GM19025 (cell line): ENCODE data around the gene TSPEAR.

Source experiments
- ATAC-seq: cut with Tn5 transposase; IDR thresholded peaks from one replicate; pipeline ENCODE4 v1.9.1; 2021; ENCODE audit warnings: mild to moderate bottlenecking, low read depth, moderate library complexity; ENCODE audit not compliant: unreplicated experiment

Gene TSPEAR

DNA sequence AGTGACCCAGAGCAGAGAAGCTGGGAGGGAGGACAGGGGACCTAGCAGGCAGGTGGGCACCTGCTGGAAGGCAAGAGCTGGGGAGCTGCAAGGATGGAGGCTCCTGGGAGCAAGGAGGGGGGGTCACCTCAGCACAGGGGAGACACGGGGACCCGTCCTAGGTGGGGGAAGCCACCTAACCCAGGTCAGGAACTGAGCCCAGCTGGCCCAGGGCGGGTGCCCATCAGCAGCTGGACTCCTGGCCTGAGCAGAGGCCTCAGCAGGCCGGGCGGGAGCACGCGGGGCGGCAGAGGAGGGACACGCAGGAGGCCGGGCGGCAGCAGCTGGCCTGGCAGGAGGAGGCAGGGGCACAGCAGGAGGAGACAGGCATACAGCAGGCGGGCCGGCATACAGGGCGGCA, 172.3 kb downstream of the TSPEAR start:
- no peak for ATAC-seq

DNA sequence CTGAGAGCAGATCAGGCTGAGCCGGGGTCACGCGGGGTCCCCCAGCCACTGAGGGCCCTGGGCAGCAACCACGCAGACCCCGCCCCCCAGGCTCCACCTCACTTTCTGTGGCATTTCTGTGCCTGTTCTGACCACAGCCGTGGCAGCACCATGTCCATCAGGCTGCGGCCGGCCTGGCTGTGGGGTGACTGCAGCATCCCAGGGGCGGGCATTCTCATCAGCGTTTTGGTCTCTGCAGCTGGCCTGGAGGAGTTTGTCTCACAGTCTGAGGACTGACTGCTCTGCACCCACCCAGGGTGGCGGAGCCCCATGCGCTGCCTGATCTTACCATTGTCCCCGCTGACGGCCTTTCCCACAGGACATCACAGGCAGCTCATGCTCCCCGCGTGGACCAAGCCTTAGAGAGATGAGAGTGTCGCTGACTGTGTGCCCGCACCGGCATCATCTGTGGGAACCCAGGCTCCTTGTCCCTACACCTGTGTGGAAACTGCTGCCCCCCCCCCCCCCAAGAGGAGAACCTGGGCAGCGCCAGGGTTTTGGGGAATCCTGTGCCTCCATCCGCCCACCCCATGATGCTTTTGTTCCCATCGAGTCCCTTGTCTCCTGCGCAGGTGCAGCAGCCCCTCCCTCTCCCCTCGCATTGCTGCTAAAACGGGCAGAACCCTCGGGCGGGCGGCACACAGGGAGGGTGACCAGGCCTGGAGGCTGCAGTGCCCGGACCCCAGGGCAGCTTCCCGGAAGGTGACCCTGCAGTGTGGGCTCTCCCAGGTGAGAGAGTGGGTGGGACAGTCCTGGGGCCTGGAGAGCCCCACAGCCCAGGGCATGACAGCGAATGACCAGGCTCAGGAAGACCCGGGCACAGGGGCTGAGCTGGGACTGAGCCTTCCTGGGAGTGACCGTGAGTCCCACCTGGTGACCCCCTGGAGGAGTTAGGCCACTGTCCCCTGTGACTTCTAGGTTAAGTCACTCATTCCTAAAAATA, 173.2 kb downstream of the TSPEAR start:
- no peak for ATAC-seq

DNA sequence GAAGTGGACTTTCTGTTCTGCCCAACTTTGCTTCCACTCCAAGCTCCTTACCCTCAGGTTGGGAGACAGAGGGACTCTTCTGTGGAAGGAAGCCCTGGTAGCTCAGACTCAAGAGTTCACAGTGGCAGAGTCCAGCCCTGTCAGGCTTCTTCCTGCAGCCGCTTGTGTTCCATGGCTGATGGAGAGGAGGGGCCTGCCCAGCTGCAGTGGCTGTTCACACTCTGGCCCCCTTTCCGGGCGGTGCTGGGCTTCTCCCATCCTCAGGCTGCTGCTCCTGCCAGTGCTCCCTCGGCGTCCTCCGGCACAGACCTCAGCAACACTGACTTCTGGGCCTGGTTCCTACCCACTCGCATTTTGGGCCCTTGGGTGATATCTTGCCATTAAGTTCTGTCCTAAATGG, 175.4 kb downstream of the TSPEAR start:
- no peak for ATAC-seq

DNA sequence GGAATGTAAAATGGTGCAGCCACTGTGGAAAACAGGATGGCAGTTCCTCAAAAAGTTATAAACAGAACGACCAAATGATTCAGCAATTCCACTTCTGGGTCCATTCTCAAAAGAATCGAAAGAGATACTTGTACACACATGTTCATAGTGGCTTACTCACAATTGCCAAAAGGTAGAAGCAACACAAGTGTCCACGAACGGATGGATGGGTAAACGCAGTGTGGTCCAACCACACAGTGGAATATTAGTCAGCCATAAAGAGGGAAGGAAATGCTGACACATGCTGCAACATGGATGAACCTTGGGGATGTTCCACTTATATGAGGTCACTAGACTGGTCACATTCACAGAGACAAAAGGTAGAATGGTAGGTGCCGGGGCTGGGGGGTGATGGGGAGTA, 176.7 kb downstream of the TSPEAR start:
- ATAC-seq = no peak

DNA sequence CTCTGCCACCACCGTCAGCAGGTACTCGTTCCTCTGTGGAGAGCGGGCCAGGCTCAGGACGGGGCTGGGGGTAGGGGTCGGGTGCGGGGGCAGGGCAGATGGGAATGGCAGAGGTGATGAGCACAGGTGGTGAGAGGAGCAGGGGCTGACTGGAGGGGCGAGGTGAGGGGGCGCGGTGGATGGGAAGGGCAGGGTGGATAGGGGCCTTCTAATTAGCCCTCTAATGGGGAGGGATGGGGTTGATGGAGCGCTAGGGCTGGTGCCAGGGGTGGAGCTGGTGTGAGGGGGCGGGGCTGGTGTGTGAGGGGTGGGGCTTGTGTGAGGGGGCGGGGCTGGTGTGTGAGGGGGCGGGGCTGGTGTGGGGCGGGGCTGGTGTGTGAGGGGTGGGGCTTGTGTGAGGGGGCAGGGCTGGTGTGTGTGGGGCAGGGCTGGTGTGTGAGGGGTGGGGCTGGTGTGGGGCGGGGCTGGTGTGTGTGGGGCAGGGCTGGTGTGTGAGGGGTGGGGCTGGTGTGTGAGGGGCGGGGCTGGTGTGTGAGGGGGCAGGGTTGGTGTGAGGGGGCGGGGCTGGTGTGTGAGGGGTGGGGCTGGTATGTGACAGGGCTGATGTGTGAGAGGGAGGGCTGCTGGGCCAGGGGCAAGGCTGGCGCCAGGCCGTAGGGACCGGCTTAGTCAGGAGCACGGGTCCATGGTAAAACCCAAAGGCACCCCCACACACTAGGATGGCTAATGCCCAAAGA, 177.3 kb downstream of the TSPEAR start:
- ATAC-seq = no peak

DNA sequence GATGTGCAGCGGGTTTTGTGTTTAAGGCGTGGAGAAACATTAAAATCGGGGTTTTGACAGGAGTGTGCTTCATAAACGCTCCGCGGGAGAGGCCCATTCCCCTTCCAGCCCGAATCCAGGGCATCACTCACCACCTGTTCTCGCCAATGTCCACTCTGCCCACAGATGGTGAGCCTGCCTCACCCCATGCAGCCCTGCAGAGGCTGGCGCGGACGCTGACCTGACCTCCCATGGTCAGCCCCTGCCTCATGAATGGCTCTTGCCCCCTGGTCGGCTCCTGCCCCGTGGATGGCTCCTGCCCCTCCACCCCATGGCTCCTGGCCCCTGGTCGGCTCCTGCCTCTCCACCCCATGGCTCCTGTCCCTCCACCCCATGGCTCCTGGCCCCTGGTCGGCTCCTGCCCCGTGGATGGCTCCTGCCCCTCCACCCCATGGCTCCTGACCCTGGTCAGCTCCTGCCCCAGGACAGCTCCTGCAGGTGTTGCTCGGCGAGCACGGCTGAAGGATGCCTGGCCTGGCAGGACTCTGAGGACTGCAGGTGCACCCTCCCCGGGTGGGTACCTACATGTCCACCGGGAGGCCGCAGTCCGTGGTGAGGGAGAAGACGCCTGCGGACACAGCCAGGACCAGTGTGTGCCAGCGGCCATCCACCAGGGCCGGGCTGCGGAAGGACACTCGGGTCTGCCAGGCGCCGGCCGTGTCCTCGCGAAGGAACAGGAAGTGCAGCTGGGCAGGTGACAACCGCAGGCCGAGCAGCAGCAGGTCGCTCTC, 178.1 kb downstream of the TSPEAR start:
- ATAC-seq = no peak

DNA sequence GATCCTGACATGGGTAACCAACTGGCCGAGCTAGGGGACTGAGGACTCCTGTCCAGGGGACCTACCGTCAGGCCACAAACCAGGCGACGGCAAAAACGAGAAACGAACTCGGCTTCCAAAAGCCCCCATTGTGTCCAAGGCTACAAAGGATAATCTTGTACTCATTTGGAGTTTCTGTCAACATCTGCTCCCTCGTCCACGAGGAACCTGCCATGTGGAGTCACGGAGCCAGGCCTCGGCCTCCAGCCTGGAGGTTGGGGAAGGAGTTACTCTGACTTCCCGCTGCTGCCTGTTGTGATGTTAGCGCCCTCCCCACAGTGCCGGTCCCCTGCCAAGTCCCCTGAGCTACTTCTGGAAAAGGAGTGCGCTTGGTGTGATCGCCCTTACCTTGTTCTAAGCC, 178.7 kb downstream of the TSPEAR start:
- ATAC-seq = no peak

DNA sequence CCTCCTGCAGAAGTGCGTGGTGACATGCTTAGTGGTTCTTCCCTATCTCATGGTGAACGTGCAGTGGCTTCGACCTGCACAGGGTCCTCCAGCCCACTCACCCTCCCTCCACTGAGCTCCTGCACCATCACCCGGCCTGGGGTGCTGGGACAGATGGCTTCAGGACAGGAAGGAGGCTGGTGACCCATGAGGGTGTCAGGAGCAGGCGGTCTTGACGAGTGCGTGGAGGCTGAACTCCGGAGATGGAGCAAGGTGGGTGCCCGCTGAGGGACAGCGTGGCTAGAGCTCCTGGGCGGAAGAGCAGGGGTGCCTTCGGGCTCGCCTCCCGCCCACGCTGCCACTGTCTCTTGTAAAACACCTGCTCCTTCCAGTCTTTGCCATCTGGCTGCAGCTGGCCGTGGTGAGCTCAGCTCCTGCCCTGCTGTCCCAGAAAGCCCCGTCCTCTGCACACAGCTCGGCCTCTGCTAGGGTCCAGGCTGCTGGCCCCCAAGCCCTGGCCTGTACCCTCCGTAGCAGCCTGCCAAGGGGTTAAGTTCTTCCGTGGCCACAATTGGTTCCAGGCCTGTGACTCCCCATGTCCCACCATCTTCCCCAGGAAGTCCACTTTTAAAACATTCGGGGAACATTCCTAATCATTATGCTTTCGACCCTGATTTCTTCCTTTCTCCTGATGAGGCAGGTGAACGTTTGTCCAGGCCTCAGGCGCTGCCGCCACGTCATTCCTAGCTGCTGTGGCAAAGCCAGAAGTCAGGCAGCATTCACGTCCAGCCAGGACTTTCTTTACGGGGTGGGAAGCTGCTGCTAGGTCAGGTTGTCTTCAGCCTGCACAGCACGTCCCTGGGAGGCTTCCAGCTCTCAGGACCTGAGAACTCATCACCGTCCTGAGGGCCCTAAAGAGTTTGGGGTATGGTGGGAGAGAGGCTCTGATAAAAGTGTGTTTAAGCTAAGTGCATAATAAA, 179.5 kb downstream of the TSPEAR start:
- no peak for ATAC-seq

DNA sequence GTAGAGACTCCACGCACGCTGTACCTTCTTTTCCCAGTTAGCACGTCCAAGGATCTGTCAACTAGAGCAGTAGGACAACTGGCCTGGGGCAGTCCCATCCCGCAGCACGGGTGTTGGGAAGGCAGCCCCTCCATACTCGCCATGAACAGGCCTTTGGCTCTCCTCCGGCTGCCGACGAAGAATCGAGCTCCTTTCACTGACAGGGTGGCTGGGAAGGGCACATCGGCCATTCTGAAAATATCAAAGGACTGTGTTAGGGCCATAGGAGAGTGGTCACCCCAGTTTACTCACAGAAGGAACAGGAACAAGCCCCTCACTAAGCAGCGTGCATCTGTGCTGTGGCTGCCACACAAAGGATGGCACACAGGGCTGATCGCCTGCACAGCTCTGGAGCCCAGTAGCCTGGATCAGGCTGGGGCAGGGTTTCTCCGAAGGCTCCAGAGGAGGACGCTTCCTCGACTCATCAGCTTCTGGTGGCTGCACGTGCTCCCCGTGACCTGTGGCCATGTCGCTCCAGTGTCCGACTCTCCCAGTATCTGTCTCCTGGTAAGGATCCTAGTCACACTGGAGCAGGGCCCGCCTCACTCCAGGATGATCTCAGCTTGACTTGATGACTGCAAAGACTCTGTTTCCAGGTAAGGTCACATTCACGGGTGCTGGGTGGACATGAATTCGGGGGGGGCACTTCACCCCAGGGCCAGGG, 180.3 kb downstream of the TSPEAR start:
- no peak for ATAC-seq

DNA sequence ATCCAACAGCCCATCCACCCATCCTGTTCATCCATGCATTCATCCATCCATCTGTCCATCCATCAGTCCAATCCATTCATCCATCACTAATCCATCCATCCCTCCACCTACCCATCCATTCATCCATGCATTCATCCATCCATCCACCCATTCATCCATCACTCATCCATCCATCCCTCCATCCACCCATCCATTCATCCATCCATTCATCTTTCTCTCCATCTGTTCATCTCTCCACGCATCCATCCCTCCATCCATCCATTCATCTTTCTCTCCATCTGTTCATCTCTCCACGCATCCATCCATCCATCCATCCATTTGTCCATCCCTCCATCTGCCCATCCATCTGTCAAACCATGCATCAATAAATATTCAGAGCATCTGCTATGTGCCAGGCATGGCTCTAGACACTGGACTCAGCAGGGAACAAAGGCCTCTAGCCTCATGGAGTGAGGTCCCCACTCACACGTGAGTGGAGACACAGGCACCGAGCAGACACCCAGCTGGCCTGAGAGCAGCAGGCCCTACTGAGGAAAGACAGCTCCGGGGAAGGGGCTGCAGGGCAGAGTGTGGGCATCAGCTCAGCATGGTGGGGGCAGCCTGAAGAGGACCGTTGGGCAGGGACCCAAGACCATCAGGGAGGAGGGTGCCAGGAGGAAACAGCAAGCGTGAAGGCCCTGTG, 181.0 kb downstream of the TSPEAR start:
- ATAC-seq = no peak

DNA sequence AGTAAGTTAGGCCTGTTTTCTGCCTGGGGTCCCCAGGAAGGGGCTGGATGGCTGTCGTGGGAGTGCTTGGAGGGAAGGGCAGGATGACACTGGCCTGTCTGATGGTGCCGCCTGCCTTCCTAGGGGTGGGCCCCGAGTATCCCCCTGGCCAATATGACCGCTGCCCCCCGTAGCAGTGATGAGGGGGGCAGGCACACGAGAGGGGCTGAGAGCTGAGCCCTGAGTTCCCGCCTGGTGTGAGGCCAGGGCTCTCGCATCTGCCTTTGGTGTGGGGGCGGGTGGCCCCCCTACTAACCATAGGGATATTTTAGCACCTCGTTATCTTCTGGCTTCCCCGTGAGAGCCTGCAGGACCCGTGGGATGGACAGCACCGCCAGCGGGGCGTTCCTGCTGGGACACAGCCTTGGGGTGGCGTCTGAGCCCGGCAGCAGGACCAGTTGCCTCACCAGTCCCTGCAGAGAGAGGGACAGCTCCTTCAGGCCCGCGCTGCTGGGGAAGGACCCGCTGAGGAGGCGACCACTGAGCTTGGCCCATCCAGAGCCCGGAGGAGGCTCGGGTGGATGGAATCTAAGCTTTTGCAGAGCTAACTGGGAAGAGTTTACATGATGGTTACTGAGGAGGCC, 181.8 kb downstream of the TSPEAR start:
- no peak for ATAC-seq

DNA sequence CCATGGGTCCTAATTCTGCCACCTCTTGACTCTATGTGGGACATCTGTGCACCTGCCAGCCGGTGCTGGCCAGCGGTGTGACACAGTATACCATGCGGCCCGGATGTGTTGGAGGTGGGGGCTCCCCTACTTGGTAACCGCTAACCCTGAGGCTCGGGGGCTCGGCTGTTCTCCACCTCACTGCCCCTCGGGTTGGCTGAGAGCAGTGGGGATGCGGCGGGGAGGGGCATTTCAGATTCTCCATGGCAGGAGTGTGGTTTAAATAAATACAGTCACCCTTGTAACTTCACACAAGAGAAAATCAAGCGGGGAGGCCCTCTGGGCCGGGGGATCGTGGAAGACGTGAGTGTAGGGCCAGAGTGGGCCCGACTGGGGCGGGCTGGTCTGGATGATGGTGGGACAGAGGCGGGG, 182.4 kb downstream of the TSPEAR start:
- ATAC-seq = no peak

DNA sequence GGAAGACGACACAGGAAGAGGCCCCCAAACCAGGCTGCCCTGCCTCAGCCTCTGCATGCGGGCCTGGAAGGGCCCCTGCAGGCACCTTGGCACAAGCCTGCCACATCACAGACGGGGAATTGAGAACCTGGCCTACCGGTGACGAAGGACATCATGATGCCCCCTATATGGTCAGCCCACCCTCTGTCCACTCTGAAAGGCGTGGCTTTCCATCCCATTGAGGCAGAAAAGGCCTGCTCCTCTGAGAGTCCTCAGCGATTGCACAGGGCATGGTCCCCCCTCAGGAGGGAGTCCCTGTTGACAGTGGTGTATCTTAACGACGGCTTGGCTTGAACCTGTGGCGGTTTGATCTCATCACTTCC, 182.8 kb downstream of the TSPEAR start:
- ATAC-seq = no peak

DNA sequence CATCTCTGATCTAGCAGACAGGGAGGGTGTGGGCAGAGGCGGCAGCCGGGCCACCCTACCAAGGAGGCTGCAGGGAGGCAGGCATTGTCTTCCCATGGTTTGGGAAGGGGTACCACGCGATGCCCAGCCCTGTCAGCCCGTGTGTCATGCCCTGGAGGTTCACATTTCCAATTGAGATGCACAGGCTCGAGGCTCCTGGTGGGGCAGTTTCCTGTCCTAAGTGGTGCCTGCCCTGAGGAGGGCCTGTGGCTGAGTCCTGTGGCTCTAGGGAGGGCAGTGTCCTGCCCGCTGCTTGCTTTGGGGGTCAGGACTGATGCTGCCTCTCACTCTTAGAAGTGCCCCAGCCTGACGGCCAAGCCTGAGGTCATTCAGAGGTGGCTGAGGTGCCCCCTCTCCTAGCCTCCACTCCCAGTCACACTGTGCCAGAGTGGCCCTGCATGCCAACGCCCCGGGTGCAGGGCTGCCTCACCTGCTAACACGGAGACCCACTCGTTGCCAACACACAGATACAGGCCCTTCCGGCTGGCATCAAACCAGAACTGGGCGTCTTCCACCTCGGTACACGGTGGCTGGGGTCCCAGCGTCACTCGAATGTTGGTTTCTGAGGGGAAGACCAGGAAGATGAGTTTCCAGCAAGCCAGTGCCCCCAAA, 183.3 kb downstream of the TSPEAR start:
- ATAC-seq = no peak

DNA sequence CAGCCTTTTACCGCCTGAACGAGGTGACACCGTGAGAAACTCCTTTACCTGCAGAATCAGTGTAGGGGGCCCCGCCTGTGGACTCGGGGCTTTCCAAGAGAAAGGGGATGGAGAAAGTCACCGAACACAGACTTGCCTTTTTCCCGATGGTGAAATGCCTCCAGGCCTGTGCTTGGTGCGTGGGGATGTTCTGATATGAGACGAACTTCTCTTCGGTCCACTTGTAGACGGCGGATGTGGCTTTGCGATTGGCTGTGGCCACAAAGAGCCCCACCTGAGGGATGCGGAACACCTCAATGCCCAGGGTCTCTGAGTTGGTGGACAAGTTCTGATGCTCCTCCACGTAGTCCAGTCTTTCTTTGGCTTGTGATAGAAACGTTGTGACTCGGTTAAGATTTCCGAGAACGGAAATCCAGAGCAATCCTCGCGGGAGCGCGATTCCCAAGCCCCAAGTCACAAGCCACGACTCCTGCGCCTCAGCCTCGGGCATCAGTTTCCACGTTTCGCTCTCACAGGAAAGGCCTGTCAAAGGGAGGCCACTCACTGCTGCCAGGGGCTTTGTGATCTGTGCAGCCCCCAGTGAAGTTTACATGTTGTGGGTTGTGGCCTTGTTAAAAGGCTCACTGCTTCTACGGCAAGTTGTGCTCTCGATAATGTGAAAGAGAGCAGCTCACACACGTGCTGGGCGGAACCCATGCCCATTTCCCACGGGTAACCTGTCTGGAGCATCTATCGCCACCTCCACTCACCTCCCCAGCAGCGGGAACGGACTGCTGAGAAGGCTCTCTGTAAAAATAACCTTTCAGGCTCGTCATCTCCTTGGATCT, 184.0 kb downstream of the TSPEAR start:
- ATAC-seq = no peak

DNA sequence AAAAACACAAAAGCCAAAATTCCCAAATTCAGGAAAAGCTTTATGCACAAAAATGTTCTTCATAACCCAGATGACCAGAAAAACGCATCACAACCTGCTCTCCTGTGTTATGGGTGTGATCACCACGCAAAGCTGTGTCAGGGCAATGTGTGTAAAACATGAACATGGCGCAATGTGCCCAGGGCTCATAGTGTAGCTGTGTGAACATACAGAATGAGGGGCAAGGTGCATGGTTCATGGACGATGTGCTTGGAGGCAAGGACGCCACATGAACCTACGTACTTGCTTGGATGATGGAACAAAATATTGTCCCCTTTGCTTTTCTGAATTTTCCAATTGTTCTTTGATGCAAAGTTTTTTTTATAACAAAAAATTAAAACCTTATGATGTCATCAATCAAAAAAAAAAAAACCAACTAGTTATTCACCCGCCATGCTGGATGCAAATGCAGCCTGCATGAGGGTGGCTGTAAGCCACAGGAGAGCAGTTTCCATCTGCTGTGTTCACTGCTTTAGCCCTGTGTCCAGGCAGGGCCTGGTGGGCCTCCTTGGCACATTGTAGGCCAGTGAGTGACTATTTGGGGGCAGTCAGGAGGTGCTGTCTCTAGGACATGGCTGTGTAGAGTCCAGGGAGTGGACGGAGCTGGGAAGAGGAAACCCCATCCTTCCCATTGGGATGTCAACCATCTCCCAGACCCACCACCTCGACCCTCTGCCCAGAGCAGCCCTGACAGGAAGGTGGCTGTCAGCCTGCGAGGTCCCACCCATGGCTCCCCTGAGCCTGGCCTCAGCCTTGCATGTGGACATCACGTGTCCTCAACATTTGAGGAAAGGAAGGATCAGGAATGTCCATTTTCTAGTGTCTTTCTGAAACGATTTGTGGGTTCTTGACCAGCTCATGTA, 185.0 kb downstream of the TSPEAR start:
- ATAC-seq = no peak
